Nucleus accumbens (tissue), 56 donors: ENCODE data around the gene ARVCF.

Experiments used
- DNase-seq, 56 donors: peaks; one replicate each; lab custom pipeline; 2025; lab: John Stamatoyannopoulos, UW

ARVCF gene

DNA sequence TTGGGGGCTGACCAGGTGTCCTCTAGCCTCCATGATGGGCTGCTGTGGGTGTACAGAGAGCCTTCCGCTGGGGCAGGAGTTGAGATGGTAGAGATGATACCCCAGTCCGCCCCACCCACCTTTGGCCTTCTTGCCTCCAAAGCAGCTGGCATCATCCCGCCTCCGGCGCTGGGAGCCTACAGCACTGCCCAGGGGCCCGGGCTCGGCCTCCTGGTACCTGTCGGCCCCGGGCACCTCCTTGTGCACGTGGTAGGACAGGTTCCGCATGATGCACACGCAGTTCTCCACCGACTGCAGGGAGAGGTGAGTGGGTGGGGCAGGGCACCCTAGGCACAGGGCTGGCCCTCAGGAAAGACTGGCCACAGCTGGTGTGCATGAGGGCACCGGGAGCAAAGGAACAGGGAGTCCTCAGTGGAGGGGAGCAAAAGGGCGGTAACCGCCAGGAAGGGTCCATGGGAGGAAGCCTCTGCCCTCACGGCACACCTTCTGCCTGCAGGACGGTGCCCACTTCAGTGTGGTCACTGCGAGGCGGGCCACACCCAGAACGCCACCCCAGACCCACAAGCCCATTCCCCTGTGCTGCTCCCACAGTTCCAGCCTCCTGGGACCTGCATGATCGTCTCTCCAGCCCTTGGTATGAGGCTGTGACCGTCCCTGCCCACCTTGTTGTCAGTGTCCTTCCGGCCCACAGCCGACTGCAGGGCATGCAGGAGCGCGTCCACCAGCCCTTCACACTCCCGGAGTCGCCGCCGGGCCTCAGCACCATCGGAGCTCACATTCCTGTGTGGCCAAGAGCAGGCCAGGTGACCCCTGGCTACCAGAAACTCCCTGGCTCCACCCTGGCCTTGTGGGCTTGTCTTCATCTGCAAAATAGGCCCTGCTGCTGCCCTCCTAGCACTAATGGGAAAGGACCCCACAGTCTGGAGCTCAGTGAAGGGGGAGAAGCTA lies 39.1 kb downstream of the ARVCF start:
- DNase-seq: no peak

DNA sequence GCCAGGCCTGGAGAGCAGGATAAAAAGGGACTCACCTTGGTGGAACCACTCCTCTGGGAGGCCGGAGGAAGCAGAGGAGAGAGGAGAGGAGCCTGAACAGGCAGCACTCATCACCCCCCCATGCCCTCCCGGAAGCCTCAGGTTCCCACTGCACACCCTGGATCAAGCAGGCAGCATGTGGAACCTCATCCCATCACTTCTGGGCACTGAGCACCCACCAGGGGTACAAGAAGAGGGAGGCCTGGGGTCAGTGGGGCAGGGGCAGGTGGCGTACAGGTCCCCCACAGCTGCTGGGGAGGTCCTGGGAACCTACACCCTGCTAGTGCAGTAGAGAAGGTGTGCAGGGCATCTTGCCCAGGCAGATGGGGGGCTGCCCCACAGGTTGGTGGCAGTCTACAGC lies 40.0 kb downstream of the ARVCF start:
- no peak for DNase-seq

DNA sequence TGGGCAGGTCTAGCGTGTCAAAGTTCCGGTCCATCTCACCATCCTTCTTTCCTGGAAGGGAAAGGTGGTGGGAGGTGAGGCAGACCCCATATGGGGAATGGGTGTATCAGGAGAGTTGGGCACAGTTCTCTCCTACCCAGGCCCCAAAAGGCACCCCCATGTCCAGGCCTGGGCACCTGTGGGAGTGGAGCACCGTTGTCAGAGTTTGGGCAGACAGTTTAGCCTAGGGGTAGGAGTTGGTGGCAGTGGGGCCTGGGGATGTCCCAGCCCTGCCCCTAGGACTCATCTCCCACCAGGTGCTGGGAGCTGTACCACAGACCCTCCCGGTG lies 41.0 kb downstream of the ARVCF start:
- DNase-seq: no peak

DNA sequence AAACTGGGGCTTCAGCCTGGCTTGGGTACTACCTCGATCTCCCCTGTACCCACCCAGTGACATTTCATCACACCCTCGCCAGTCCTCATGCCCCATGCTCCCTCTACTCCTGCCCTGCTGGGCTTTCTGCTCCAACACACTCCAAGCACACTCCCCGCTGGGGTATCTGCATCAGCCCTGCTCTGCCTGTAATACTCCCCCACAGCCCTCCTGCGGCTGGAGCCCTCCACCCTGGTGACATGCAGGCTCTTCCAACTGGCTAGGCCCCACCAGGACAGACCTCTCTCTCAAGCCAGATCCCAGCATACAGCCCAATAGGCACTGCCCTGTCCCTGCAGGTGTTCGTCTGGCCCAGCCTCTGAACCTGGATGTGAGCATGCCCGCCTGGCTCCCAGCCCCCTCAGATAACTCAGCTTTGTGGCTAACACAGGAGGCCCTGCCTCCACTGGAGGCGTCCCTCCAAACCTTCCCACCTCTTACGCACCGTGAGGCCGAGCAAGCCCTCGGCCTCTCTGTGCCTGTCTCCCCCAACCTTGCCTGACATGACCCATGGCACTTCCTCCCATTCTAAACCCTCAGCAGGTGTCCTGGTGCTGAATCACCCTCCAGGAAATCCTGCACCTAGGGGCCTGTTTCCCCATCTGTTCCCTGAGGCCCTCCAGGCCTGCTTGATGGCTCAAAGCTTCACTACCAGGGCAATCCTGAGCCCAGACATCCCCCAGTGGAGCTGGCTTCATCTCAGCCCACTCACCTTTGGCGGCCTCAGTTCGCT lies 41.5 kb downstream of the ARVCF start:
- peak in 1 of 56 donors; percentile 45 for DNase-seq

DNA sequence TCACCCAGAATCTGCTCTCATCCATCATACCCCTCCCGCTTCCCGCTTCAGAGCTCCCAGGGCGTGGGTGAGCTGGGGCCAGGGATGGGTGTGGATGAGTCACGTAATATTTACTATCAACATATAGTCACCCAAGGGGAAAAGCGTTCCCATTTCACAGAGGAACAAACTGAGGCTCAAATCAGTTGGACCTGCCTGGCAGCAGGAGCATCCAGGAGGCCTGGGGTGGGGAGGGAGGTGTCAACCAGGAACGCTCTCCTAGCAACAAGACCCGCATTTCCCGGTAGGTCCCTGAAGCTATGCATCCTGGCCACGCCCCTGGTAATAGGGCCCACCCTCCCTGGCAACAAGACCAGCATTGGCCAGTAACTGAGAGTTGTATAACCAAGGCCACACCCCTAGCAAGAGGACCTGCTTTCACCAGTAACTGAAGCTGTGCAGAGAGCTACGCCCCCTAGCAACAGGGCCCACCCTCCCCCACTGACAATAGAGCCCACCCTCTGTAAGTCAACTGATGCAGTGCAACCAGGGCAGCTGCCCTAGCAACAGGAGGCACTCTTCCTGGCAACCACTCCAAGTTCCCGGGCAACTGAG lies 42.3 kb downstream of the ARVCF start:
- peak in 28 of 56 donors; percentile 11 to 69 (median 40) for DNase-seq

DNA sequence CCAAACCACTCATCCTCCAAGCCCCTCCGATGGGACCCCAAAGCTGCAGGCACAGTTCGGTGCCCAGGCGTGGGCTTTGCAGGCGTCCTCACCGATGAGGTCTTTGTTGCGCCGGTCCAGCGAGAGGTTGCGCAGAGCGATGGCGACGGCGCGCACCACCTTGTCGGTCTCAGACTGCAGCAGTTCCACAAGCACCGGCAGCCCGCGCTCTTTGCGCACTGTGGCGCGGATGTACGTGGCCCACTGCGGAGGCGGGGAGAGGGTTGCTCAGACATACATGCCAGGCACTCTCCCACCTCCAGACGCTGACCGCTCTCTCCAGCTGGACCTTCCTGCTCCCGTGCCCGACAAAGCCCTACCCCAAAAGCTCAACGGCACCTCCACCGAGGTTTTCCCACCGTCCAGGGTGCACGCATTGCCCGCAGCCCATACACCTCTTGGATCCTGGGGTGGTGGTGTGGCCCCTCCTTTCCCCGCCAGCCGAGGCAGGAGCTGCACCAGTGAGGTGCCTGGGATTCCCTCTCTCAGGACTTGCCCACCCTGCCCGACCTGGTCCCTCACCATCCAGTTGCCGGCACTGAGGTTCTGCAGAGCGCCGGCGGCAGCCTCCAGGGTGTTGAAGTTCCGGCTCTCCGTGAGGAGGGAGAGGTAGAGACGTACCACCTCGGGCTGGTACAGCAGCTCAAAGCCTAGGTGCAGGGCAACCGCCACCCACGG lies 42.9 kb downstream of the ARVCF start:
- no peak for DNase-seq

DNA sequence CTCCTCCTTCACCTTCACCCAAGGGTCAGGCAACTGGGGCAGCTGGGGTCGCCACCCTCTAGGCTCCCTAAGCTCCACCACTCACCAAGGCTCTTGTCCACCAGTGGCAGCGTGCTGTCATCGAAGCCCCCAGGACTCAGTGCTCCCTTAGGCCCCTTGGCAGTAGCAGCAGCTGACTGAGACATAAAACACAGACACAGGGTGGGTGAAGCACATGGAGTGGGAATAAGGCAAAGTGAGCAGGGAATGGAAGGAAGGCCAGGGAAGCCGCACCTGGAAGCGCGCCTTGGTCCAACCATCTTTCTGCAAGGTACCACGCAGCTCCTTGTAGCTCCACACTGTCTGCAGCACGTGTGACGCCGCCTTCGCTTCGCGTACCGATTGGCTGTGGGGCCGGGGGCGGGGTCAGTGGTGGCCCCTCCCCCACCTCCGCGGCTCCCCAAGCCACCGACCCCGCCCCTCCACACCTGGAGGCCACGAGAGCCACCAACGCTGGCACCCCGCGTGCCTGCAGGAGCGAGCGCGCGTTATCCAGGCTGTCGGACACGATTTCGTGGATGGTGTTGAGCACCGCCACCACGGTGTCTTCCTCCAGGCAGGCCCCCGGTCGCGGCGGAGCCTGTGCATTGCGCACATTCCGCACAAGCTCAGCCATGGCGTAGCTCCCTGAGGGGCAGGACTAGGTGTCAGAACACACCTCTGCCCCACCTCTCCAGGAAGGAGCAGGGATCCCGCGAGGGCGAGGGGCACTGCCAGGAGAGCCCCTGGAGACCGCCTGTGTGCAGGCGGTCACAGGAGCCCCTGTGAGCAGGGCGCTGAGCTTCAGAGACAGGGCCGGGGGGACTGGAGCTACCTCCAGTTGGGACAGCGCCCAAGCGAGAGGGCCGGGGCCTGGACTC lies 43.7 kb downstream of the ARVCF start:
- DNase-seq: no peak

DNA sequence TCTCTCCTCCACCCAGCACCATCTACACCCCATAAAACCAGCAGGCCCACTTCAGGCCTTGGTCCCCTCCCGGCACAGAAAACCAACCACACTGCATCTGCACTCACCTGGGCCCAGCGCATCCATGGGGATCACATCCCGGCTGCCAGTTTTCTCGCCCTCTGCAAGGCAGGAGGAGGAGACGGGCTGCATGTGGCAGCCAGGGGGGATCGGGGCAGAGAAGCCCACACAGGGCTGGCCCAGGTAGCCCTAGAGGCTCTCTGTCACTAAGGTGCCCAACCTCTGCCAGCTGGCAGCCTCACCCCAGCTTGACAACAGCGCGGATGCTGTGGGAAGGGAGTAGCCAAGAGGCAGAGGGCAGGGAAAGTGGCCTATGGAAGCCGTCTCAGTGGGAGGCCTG lies 44.4 kb downstream of the ARVCF start:
- DNase-seq: no peak

DNA sequence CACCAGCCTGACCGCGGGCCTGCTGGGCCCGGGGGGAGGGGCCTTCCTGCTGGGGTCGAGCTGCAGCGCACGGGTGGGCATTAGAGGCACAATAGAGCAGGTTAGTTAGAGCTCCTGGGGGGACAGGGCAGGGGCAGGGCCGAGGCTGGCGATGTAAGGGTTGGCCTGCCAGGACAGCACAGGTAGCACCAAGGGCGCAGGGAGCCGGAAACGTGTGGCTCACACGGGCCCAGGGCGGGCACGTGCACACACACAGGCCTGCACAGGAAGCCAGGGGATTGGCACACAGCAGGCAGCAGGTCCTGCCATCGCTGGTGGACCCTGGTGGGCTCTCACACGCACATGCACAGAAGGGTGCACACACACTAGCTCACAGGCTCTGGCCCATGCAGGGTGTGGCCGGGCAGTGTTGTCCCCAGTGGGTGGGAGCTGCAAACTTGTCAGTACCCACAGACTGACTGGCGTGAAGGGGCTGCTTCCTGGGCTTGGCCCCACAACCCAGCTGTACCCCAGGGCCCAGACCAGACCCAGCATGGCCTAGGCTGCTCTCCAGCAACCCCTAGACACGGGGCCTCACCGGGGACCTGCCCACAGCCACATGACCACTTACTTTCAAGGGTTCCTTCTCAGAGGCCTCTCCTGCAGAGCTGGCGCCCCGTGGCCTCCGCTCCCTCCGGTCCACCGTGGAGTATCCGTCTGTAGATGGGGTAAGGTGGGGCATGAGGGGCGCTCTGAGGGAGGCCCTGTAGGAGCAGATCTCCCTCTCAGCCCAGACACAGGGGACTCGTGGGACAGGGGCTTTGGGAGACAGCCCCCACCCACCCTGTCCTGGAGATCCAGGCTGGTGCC lies 45.1 kb downstream of the ARVCF start:
- DNase-seq: peak in 1 of 56 donors; percentile 2

DNA sequence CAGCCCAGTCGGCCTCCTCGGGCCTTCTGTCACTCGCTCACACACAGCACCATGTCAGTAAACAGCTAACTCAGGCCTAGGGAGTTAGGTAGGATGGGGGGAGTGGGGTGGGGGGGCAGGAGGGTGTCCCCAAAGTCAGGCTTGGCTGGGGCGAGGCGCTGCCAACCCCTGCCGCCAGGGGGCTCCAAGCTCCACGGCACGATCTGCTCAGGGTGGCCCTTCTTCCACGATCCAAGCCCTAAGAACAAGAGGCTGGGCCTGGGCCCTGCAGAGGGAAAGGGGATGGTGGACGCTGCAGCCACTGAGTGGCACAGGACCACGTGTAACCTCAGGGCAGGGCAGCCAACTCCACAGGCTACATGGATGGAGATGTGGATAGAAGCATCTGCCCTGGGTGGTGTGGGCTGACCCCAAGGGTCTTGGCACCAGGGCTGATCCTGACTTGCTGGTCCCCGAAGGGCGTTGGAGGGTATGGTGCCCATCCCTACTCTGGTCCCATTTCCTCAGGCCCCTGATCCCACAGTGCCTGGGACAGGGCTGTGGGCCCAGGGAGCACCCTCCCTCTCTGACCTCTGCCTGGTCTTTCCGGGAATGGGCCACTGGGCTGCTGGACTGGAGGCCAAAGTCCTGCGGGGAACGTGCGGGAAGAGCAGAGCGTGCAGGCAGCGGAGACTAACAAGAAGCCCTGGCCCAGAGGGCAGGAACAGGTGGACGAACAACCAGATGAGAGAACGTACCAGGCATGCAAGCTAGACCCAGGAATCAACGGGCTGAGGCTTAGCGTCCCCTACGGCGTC lies 45.9 kb downstream of the ARVCF start:
- peak in 45 of 56 donors; percentile 20 to 79 (median 48) for DNase-seq

DNA sequence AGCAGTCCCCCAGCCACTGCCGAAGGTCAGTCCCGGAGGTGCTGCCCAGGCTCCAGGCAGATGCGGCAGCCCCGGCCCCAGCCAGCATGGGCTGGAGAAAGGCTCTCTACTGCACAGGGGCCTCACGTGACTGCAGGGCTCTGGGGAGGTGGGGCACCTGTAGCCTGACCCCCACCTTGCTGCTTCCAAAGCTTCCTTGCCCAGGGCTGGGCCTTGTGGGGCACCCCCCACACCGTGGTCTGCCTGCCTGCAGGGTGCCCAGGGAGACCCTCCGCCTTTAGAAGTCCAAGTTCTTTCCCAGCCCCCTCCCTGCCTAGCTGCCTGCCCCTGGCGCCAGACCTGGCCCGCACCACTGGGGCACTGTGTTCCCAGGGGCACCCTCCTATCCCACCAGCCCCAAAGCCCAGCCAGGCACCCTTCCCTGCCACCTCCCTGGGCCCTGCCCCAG lies 46.6 kb downstream of the ARVCF start:
- no peak for DNase-seq

DNA sequence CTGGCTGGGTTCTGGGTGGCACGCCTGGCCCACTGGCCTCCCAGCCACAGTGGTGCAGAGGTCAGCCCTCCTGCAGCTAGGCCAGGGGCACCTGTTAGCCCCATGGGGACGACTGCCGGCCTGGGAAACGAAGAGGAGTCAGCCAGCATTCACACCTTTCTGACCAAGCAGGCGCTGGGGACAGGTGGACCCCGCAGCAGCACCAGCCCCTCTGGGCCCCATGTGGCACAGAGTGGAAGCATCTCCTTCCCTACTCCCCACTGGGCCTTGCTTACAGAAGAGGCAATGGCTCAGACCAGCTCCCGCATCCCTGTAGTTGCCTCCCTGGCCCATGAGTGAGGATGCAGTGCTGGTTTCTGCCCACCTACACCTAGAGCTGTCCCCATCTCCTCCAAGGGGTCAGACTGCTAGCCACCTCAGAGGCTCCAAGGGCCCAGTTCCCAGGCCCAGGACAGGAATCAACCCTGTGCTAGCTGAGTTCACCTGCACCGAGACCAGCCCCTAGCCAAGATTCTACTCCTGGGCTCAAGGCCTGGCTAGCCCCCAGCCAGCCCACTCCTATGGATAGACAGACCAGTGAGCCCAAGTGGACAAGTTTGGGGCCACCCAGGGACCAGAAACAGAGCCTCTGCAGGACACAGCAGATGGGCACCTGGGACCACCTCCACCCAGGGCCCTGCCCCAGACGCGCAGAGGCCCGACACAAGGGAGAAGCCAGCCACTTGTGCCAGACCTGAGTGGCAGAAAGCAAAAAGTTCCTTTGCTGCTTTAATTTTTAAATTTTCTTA lies 47.3 kb downstream of the ARVCF start:
- no peak for DNase-seq

DNA sequence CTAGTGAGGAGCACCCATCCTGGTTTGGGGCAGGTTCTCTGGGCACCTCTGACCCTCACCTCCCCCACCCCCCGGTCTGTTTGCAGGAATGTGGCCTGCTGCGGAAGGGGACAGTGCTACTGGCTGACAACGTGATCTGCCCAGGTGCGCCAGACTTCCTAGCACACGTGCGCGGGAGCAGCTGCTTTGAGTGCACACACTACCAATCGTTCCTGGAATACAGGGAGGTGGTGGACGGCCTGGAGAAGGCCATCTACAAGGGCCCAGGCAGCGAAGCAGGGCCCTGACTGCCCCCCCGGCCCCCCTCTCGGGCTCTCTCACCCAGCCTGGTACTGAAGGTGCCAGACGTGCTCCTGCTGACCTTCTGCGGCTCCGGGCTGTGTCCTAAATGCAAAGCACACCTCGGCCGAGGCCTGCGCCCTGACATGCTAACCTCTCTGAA lies 48.2 kb downstream of the ARVCF start:
- DNase-seq: no peak

DNA sequence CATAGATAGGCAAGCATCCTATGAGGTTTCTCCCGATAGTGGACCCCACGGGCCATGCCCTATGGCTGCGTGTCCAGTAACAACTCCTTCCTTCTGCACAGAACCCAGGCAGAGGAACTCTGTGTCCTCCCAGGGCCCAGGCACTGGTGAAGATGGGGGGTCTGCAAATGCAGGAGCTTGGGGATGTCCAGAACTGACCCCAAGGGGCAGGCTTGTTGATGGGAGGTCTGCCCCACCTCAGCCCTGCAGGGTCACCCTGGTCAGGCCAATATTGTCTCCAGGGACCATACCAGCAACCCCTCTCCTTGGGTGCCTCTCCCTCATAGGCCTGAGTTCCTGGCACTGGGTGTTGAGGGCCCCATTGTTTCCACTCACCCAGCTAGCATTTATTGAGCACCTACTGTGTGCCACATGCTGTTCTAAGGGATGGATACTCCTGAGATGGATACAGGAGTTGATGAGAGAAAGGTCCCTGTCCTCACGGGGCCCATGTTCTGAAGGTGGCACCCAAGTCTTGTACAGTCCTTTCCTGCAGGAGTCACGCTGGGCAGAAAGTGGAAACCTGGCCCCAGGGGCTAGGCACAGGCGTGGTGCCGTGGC lies 48.7 kb downstream of the ARVCF start:
- DNase-seq: no peak

DNA sequence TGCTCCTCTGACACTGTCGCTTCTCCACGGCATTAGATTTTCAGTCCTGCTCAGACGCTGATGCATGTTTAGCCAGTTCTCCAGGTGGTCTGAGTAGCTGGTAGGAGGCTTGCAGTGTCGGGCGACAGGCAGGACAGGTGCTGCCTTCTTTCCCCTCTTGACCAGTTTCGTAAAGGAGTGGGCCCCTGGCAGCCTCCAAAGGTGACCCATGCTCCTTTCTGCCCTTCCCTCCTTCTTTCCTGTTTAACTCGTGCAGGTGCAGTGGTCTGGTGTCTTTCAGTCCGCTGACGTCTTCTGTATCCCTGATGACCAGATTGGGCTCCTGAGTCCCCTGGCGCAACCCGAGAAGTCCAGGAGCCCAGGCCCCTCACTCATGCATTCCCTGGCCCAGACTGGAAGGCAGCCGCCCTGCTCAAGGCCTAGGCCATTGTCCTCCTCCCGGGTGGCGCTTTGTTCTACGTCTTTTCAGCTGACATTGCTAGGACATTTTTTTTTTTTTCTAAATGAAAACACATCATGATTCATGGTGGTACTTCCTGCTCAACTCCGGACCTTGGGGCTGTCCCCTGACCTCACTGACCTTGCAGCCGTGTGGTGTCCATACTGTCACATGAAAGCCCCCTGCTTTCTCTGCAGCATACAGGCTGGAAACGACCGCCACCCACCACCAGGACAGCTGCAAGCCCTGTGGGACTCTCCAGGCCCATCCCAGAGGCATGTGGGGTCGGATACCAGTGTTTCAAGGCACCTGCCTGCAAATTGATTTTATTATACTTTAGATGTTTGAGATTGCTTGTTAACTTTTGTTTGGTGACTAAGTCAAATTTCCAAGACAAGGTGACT lies 49.5 kb downstream of the ARVCF start:
- DNase-seq: no peak
